ENCODE measurements around the gene PPOX. TPM values are rescaled to one million over a fixed set of nuclear protein-coding genes. Genes with fewer than 3 reads are reported as not detected.

Gene PPOX
- total RNA-seq, 1 donor from 2014 or later, result 28.3 TPM

DNA sequence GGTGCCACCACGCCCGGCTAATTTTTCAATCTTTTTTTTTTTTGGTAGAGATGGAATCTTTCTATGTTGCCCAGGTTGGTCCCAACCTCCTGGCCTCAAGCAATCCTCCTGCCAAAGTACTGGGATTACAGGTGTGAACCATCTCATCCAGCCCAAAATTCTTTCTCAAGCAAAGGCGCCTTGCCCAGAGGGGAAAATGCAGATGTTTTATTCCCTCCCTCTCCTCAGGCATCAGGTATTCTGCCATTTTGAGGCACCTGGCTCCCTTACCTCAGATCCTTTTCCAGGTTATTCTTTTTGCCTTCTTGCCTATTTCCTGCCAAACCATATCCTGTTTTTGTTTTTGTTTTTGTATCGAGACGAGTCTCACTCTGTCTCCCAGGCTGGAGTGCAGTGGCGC, 22.2 kb downstream of the PPOX start:
- DNase-seq (ENCODE audit: low read depth), result no peak
- no peaks in the 10 kb centered on the region for H3K36me3 ChIP-seq (ENCODE audit: control insufficient read depth, insufficient read depth, low read length)
- TF ChIP-seq, protein P1, sequence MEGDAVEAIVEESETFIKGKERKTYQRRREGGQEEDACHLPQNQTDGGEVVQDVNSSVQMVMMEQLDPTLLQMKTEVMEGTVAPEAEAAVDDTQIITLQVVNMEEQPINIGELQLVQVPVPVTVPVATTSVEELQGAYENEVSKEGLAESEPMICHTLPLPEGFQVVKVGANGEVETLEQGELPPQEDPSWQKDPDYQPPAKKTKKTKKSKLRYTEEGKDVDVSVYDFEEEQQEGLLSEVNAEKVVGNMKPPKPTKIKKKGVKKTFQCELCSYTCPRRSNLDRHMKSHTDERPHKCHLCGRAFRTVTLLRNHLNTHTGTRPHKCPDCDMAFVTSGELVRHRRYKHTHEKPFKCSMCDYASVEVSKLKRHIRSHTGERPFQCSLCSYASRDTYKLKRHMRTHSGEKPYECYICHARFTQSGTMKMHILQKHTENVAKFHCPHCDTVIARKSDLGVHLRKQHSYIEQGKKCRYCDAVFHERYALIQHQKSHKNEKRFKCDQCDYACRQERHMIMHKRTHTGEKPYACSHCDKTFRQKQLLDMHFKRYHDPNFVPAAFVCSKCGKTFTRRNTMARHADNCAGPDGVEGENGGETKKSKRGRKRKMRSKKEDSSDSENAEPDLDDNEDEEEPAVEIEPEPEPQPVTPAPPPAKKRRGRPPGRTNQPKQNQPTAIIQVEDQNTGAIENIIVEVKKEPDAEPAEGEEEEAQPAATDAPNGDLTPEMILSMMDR (IDR thresholded peaks at IDR 0.05; ENCODE audit: insufficient read depth, low read length, poor library complexity, severe bottlenecking), result no peak
- H3K4me3 ChIP-seq (ENCODE audit: low read depth, low read length), result no peak overlapping the region
- peaks cover 2% of the 10 kb centered on the region for H3K27me3 ChIP-seq (ENCODE audit: control insufficient read depth, insufficient read depth, low read length)

DNA sequence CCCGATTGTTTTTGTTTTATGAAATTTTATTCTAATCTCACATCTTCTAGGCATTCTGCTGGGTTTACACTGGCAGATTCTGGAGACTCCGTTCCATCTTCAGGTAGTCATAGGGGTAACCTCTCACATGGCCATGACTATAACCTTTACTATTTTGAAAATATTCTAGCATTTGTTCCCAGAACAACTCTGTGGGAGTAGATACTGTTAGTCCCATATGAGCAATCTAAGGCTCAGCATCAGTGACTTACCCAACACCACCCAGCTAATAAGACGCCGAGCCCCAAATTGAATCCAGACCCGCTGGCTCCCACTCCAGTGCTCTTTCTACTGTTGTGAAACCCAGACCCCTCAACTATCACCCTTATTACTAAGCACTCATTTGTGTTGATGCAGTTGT, 22.8 kb downstream of the PPOX start:
- TF ChIP-seq, protein P1 (IDR thresholded peaks at IDR 0.05; ENCODE audit: insufficient read depth, low read length, poor library complexity, severe bottlenecking), result no peak
- Histone ChIP-seq H3K4me3 (ENCODE audit: low read depth, low read length) (no peak overlapping the region), H3K27me3 (ENCODE audit: control insufficient read depth, insufficient read depth, low read length) (peaks cover 2% of the 10 kb centered on the region), H3K36me3 (ENCODE audit: control insufficient read depth, insufficient read depth, low read length) (no peaks in the 10 kb centered on the region)
- DNase-seq (ENCODE audit: low read depth), result no peak

DNA sequence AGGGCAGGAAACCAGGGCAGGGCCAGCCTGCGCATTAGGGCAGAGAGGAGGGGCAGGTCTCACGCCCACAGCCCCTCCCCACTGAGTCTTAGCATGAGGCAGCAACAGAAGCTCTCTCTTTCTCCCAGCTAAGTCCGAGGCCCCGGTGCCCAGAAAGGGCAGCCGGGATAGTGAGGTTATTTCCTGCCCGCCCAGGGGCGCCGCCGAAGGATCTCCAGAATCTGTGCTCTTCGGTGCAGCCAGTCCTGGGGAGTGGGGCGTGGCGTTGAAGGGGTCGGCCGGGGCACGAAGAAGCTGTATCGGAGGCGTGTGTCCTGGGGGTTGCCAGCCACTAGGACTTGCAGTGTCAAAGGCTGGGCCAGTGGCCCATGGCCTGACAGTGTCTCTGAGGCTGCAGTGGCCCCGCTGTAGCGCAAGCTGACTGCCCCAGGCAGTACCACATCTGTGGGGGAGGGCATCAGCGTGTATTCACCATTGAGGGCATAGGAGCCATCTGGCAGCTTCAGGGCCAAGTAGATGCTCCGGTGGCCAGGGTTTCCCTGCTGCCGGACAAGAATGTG, 24.8 kb downstream of the PPOX start:
- Histone ChIP-seq H3K36me3 (ENCODE audit: control insufficient read depth, insufficient read depth, low read length) (no peaks in the 10 kb centered on the region), H3K4me3 (ENCODE audit: low read depth, low read length) (no peak overlapping the region), H3K27me3 (ENCODE audit: control insufficient read depth, insufficient read depth, low read length) (peaks cover 2% of the 10 kb centered on the region)
- TF ChIP-seq, protein P1 (IDR thresholded peaks at IDR 0.05; ENCODE audit: insufficient read depth, low read length, poor library complexity, severe bottlenecking), result no peak
- DNase-seq (ENCODE audit: low read depth), result no peak

DNA sequence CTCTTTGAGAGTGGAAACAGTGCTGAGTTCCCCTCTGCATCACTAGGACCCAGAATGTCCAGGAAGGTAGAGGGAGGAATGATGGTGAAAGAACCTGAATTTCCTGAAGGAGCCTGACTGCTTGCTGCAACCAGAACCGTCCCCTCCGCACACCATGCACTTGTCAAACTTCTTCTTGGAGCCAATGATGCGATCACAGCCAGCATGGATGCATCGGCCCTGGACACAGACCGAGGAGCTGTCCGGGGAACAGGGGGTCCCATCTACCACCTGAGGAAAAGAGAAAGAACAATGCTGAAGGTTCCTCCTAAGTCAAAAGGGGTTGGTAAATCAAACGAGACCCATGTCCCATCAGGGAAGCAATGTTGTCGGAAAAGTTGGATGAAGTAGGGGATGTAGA, 25.7 kb downstream of the PPOX start:
- TF ChIP-seq, protein P1 (IDR thresholded peaks at IDR 0.05; ENCODE audit: insufficient read depth, low read length, poor library complexity, severe bottlenecking), result no peak
- Histone ChIP-seq H3K4me3 (ENCODE audit: low read depth, low read length) (no peak overlapping the region), H3K27me3 (ENCODE audit: control insufficient read depth, insufficient read depth, low read length) (peaks cover 2% of the 10 kb centered on the region), H3K36me3 (ENCODE audit: control insufficient read depth, insufficient read depth, low read length) (no peaks in the 10 kb centered on the region)
- DNase-seq (ENCODE audit: low read depth), result no peak

DNA sequence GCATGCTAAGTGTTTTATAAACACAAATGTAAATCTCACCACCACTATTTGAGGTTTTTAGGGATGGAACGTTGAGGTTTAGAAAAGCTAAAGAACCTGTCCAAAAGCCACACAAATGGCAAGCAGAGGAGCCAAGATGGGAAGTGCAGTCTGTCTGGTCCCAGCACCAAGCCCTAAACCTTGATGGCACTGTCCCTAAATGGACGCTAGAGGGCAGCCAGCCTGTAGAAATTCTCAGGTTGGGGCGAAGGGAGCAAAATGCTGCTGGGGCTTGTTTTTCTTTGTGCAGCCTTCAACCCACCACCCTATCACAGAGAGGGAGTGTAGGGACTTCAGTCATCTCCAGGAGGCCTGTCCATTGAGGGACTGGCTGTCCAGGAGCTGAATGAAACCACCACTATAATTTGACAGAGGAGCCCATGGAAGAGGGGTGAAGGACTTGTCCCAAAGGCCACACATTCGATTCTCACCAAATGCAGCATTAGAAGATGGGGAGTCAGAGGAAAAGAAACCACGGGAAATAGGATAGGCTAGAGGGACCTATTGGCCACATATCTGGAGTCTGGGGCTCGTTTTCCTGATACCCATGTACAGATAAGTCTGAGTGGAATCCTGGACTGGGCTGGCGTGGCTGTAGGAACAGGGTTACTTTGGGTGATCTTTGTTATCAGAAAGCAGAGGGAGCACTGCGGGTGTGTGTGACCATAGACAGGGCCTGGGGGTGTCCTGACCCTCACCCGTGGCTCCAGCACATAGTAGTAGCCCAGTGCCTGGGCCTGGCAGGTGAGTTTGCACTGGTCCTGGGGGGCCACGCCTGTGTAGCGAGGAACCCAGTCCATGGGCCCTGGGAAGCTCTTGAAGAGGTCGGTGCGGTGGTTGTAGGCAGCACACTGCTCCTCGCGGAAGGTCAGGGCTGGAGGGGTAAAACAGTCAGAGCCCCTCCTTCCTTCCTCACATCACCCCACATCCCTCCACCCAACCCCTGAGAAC, 26.5 kb downstream of the PPOX start:
- TF ChIP-seq, protein P1 (IDR thresholded peaks at IDR 0.05; ENCODE audit: insufficient read depth, low read length, poor library complexity, severe bottlenecking), result peak; percentile 93
- Histone ChIP-seq H3K27me3 (ENCODE audit: control insufficient read depth, insufficient read depth, low read length) (peaks cover 2% of the 10 kb centered on the region), H3K36me3 (ENCODE audit: control insufficient read depth, insufficient read depth, low read length) (no peaks in the 10 kb centered on the region), H3K4me3 (ENCODE audit: low read depth, low read length) (no peak overlapping the region)
- DNase-seq (ENCODE audit: low read depth), result no peak
